Glomerular endothelial cell (primary cell): ENCODE data around the gene NUBP1. TPM values are rescaled to one million over a fixed set of nuclear protein-coding genes. Genes with fewer than 3 reads are reported as not detected.
"Not testable (repeated sequence)": the region's sequence is repeated elsewhere in the genome, so short reads cannot be mapped to it uniquely, and the experiment has no call there.

Experiments used
- DNase-seq: peaks from one replicate; pipeline ENCODE4 v3.0.0-alpha.2; 2011; ENCODE audit warnings: low read depth, low spot score; ENCODE audit errors: extremely low read depth
- total RNA-seq: library from RNA; depleted of rRNA; stranded (reverse); fragments of >200 nt; gene quantifications from 2 replicates; pipeline ENCODE4 v1.2.3, GENCODE V29; 2015

Gene NUBP1
- total RNA-seq, 1 donor from 2014 or later: 31.0 TPM

DNA sequence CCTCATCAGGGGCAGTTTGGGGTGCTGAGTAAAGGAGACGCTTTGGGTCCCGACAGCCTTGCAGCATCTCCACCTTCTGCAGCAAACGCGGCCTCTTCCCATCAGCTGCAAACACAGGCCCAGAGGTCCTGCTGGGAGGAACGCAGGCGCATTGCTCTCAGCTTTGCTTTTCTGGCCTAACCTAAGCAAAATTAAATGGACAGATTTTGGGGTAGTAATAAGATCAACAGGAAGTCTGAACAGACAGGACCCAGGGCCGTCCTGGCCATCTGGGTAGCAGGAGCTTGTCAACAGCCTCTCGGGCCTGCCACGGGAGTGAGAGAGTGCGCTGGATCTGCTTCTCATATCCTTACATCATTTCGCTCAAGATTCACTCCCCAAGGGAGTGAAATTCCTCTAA is 7.2 kb downstream of the NUBP1 start:
- DNase-seq: no peak

DNA sequence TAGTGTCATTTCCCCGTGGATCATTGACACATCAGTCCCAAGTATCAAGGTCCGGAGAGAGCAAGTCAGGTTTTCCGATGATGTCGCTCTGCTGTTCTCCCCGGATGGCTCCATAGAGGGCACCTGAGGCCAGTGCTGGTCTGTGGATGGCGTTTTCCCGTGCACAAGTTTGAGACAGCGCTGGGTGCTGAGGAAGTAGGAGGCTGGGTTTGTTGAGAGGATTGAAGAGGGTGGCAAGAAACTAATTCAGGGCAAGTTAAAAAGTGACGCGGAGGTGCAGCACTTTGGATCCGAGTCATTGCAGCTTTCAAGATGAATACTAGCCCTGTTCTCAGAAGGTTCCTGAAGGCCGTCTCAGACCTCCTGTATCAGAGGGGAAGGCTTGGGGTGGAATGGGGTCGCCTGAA is 7.7 kb downstream of the NUBP1 start:
- DNase-seq: no peak

GRCh38 chr16:10752843-10753523 is 9.3 kb downstream of the NUBP1 start:
- DNase-seq: no peak

GRCh38 chr16:10753670-10754069 is 10.0 kb downstream of the NUBP1 start:
- no peak for DNase-seq

DNA sequence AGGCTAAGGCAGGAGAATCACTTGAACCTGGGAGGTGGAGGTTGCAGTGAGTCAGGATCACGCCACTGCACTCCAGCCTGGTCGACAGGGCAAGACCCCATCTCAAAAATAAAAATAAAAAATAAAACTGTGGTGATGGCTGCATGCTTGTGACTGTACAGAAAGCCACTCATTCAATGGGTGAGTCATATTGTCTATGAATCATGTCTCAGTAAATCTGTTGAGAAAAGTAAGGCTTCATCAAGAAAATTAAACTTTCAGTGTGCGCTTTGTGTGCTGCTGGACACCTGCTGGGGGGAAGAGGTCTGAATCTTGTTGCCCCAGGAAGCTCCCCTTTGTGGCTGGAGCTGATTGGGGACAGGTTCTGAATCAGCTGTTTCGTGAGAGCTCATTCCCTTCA is 11.3 kb downstream of the NUBP1 start:
- no peak for DNase-seq

GRCh38 chr16:10756574-10756973 is 12.9 kb downstream of the NUBP1 start:
- DNase-seq: no peak

DNA sequence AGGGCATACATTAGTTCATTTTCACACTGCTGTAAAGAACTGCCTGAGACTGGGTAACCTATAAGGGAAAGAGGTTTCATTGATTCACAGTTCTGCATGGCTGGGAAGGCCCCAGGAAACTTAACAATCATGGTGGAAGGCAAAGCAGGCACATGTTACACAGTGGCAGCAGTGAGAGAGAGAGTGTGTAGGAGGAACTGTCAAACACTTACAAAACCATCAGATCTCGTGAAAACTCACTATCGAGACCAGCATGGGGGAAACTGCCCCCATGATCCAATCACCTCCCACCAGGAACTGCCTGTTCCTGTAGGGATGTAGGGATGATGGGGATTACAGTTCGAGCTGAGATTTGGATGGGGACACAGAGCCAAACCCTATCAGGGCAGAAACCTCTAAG is 17.2 kb downstream of the NUBP1 start:
- DNase-seq: no peak

DNA sequence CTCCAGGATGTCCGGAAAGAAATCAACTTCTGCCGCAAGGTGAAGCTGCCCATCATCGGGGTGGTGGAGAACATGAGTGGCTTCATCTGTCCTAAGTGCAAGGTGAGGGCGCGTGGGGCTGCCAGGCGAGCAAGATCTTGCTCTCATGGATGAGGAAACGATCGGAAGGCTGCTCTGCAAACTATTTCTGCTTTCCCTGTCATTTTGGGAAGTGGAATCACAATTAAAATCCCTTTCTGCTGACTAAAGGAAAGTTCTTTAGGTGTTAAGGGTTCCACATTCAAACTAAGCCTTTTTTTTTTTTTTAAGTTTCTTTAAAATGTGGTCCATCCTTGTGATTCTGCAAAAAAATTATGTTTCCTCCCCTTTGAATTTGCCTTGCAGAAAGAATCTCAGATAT is 17.7 kb downstream of the NUBP1 start:
- no peak for DNase-seq

GRCh38 chr16:10762336-10763016 is 18.8 kb downstream of the NUBP1 start:
- DNase-seq: no peak

GRCh38 chr16:10763456-10763855 is 19.8 kb downstream of the NUBP1 start:
- no peak for DNase-seq

- no peak for DNase-seq
These were observed 22.1 kb downstream of the NUBP1 start for GRCh38 chr16:10765772-10766171.

DNA sequence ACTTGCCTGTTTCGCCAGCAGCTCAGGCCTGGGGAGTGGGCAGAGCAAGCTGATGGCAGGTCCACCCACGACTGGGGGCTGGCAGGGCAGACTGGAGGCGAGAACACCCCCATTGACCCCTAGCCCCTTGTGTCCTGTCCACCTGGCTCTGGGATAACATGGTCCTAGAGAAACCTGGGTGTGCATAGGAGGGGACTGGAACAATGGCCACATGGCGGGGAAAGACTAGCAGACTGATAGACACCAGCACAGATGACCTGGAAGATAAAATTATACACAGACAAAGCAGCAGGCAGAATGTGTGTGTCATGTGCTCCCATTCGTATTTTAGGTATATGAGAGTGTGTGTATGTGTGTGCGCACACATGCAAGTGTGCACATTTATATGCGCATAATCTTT is 23.5 kb downstream of the NUBP1 start:
- no peak for DNase-seq

- DNase-seq: no peak
These were observed 25.7 kb downstream of the NUBP1 start for GRCh38 chr16:10769381-10769780.

GRCh38 chr16:10770907-10771306 is 27.3 kb downstream of the NUBP1 start:
- DNase-seq: no peak

DNA sequence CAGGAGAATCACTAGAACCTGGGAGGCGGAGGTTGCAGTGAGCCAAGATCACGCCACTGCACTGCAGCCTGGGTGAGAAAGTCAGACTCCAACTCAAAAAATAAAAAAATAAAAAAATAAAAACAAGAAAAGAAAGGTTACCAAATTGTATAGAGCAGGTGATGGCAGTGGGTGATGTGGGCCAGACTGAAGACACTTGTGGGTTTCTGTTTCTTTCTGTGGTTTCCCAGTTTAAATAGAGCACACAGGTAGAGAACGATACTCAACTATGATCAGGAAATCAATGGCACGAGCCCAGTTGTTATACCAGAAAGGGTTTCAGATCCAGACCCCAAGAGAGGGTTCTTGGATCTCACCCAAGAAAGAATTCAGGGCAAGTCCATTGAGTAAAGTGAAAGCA is 32.6 kb downstream of the NUBP1 start:
- no peak for DNase-seq

- not testable (repeated sequence) for DNase-seq
These were observed 33.3 kb downstream of the NUBP1 start for GRCh38 chr16:10776923-10777322.

- no peak for DNase-seq
These were observed 33.7 kb downstream of the NUBP1 start for GRCh38 chr16:10777356-10777755.

DNA sequence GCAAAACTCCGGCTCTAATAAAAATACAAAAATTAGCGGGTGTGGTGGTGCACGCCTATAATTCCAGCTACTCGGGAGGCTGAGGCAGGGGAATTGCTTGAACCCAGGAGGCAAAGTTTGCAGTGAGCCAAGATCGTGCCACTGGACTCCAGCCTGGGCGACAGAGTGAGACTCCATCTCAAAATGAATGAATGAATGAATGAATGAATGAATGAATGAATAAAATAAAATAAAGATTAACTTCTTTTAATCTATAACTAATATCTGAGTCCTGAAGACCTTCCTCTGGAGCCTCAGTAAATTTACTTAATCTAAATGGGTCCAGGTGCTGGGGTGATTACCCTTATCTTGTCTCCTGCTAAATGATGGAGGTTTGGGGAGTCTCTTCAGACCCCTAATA is 36.3 kb downstream of the NUBP1 start:
- not testable (repeated sequence) for DNase-seq

DNA sequence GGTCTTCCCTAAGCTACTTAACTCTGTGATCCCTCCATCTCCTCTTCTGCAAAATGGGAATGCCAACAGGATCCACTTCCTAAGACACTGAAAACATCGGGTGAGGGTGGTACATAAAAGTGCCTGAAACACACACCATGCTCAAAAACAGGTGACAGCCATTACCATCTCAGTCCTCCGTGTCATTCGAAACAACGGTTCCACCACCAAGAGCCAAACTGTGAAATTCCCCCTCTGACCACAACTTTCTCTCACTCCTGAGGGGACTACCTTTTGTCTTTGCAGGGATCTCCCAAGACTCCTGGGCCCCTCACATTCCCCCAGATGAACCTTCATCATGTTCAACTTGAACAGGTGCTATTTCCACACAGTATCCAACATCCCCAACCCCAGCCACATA is 37.0 kb downstream of the NUBP1 start:
- DNase-seq: no peak

- DNase-seq: no peak
These were observed 39.0 kb downstream of the NUBP1 start for GRCh38 chr16:10782628-10783027.

- DNase-seq: no peak
These were observed 43.7 kb downstream of the NUBP1 start for GRCh38 chr16:10787304-10787703.

- DNase-seq: not testable (repeated sequence)
These were observed 45.0 kb downstream of the NUBP1 start for GRCh38 chr16:10788630-10789029.

DNA sequence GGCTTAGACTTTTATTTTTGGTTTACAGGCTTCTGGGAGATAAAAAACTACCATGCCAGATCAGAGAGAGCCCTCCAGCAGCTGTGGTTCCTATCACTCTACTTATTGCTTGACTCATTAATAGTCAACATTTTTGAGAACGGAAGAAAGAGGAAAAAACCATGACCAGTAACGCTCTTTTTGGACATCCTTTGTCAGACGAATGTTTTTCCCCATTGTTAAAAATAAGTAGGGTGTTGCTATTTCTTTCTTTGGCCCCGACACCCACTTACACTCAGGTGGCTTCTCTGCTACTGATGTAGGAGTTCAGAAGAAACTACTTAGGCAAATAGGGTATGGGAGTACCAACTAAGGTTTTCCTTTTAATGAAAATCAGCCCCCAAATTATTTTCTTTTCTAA is 47.4 kb downstream of the NUBP1 start:
- no peak for DNase-seq
